ENCODE data around the gene LRP8.

DNA sequence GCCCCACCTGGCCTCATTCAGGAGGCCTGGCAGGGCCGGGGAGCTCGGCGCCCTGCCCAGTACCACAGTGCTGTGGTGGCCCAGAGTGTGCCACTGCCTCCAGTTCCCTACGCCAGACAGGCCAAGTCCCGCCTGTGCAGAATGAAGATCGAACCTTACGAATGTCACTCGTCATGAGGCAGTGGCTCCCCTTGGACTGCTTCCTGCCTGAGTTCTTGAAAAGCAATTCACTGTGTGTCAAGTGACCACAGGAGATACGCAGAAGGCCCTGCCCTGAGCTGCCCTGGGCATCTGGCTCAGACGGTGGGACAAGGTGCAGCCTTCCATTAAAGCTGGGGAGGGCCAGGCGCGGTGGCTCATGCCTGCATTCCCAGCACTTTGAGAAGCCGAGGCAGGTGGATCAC, 49.6 kb upstream of the LRP8 start:
- TF ChIP-seq, protein P1, sequence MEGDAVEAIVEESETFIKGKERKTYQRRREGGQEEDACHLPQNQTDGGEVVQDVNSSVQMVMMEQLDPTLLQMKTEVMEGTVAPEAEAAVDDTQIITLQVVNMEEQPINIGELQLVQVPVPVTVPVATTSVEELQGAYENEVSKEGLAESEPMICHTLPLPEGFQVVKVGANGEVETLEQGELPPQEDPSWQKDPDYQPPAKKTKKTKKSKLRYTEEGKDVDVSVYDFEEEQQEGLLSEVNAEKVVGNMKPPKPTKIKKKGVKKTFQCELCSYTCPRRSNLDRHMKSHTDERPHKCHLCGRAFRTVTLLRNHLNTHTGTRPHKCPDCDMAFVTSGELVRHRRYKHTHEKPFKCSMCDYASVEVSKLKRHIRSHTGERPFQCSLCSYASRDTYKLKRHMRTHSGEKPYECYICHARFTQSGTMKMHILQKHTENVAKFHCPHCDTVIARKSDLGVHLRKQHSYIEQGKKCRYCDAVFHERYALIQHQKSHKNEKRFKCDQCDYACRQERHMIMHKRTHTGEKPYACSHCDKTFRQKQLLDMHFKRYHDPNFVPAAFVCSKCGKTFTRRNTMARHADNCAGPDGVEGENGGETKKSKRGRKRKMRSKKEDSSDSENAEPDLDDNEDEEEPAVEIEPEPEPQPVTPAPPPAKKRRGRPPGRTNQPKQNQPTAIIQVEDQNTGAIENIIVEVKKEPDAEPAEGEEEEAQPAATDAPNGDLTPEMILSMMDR (IDR thresholded peaks at IDR 0.05) = no peak
- TF ChIP-seq POLR2A (IDR thresholded peaks at IDR 0.05) = no peak
